ENCODE measurements around the gene CELA1.
"Not testable (repeated sequence)": the region's sequence is repeated elsewhere in the genome, so short reads cannot be mapped to it uniquely, and the experiment has no call there.

Gene CELA1

GRCh38 chr12:51307655-51308593 lies 38.6 kb downstream of the CELA1 start:
- no peak for DNase-seq

- DNase-seq = no peak
Measured at GRCh38 chr12:51306507-51306906, 40.0 kb downstream of the CELA1 start.

GRCh38 chr12:51300768-51301167 lies 45.7 kb downstream of the CELA1 start:
- DNase-seq = not testable (repeated sequence)

- DNase-seq = no peak
Measured at GRCh38 chr12:51295651-51296050, 50.8 kb downstream of the CELA1 start.

- not testable (repeated sequence) for DNase-seq
Measured at GRCh38 chr12:51294097-51294496, 52.4 kb downstream of the CELA1 start.

GRCh38 chr12:51293696-51294095 lies 52.8 kb downstream of the CELA1 start:
- DNase-seq = no peak

GRCh38 chr12:51291603-51292513 lies 54.6 kb downstream of the CELA1 start:
- DNase-seq = not testable (repeated sequence)

- no peak for DNase-seq
Measured at GRCh38 chr12:51285843-51286242, 60.6 kb downstream of the CELA1 start.

- DNase-seq = no peak
Measured at GRCh38 chr12:51281202-51281924, 65.1 kb downstream of the CELA1 start.

Data from DMS53 (cell line).